Hepatocyte (in vitro differentiated cells): ENCODE results near the gene KLHL12.

Source experiments
- EZH2 ChIP-seq: fragments of 200-600 bp; sonication (generic); IDR thresholded peaks from 2 replicates; pipeline ENCODE4 v1.6.1; 2016; ENCODE audit warnings: antibody characterized with exemption, mild to moderate bottlenecking, borderline replicate concordance
- EZH2phosphoT487 ChIP-seq: fragments of 200-600 bp; sonication (generic); IDR thresholded peaks from one replicate; pipeline ENCODE4 v1.6.1; 2018; ENCODE audit warnings: antibody characterized with exemption, mild to moderate bottlenecking, low read depth, moderate library complexity; ENCODE audit not compliant: unreplicated experiment, severe bottlenecking
- TF ChIP-seq, protein P1 (sequence below): fragments of 200-600 bp; sonication (generic); IDR thresholded peaks from 2 replicates; pipeline ENCODE4 v1.5.1; 2016; ENCODE audit warnings: antibody characterized with exemption, mild to moderate bottlenecking; ENCODE audit not compliant: poor library complexity

DNA sequence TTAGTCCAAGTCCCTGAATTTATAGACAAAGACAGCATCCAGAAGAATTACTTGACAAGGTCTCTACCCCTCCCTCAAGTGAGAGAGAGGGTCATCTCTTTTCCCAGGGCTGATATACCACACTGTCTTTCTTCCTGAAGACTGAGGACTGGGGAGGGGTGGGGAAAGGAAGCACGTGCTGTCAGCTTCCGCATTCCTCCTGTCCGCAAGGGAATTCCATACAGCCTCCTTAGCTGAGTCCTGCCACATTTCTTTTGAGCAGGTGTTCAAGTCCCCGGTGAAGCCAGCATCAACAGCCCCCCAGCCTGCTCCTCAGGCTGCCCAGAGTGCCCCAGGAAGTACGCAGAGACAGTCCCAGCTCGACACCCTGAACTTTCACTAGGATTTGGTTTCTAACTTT is 82.1 kb downstream of the KLHL12 start:
- TF ChIP-seq, protein P1, sequence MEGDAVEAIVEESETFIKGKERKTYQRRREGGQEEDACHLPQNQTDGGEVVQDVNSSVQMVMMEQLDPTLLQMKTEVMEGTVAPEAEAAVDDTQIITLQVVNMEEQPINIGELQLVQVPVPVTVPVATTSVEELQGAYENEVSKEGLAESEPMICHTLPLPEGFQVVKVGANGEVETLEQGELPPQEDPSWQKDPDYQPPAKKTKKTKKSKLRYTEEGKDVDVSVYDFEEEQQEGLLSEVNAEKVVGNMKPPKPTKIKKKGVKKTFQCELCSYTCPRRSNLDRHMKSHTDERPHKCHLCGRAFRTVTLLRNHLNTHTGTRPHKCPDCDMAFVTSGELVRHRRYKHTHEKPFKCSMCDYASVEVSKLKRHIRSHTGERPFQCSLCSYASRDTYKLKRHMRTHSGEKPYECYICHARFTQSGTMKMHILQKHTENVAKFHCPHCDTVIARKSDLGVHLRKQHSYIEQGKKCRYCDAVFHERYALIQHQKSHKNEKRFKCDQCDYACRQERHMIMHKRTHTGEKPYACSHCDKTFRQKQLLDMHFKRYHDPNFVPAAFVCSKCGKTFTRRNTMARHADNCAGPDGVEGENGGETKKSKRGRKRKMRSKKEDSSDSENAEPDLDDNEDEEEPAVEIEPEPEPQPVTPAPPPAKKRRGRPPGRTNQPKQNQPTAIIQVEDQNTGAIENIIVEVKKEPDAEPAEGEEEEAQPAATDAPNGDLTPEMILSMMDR = no peak
- no peak for TF ChIP-seq EZH2
- no peak for TF ChIP-seq EZH2phosphoT487
